BJ (cell line): ENCODE results near the gene PRKCZ. TPM values are rescaled to one million over a fixed set of nuclear protein-coding genes. Genes with fewer than 3 reads are reported as not detected.

Experiments used
- CTCF ChIA-PET: fragments of 350-600 bp; formaldehyde crosslinking; extraction: SDS; loops from one replicate; lab custom pipeline; 2021; ENCODE audit warnings: antibody characterized with exemption, inconsistent platforms; lab: Yijun Ruan, JAX
- POLR2A ChIA-PET: fragments of 300-600 bp; sonication (Branson Sonifier 250); formaldehyde crosslinking; extraction: SDS; loops from one replicate; lab custom pipeline; 2021; ENCODE audit warnings: antibody characterized with exemption; lab: Charles Lee
- DNase-seq: peaks from one replicate; pipeline ENCODE4 v3.0.0-alpha.2; 2011; ENCODE audit warnings: low read depth
- H3K27me3 ChIP-seq: 2 replicates; pipeline ENCODE4 v1.6.0; 2011; ENCODE audit warnings: low read length; ENCODE audit not compliant: control insufficient read depth, insufficient read depth
- H3K36me3 ChIP-seq: 2 replicates; pipeline ENCODE4 v1.5.1; 2011; ENCODE audit warnings: low read length; ENCODE audit not compliant: control insufficient read depth, insufficient read depth
- H3K4me3 ChIP-seq: 2 replicates; pipeline ENCODE4 v1.5.1; 2011; ENCODE audit warnings: low read depth, mild to moderate bottlenecking, control low read depth, low read length
- CTCF ChIP-seq: IDR thresholded peaks from 2 replicates; pipeline ENCODE4 v1.5.1; 2011; ENCODE audit warnings: low read depth, mild to moderate bottlenecking, control low read depth, inconsistent platforms, low read length, moderate library complexity; ENCODE audit not compliant: insufficient read depth
- polyA plus RNA-seq: library from polyadenylated mRNA; depleted of rRNA; stranded (reverse); fragments of >200 nt; gene quantifications from 2 replicates; pipeline ENCODE4 v1.2.3, GENCODE V29; 2011

The PRKCZ gene
- polyA plus RNA-seq, 1 experiment = 2.3 TPM

- no peaks in the 10 kb centered on the region for H3K36me3 ChIP-seq
- DNase-seq = no peak
- no peak overlapping the region for H3K4me3 ChIP-seq
- no peak for TF ChIP-seq CTCF
- ChIA-PET CTCF (no interaction called here), POLR2A (interaction anchor here (0.6 kb wide), 1 partner anchor 11 kb away, joined by 4 read pairs; no protein-coding TSS in a partner anchor)
- no peaks in the 10 kb centered on the region for H3K27me3 ChIP-seq
These were observed 165.1 kb downstream of the PRKCZ start for GRCh38 chr1:2215329-2215728.

GRCh38 chr1:2215909-2216766 is 165.9 kb downstream of the PRKCZ start:
- no peaks in the 10 kb centered on the region for H3K36me3 ChIP-seq
- POLR2A ChIA-PET = no interaction called here
- CTCF ChIA-PET = no interaction called here
- no peak for TF ChIP-seq CTCF
- H3K4me3 ChIP-seq = no peak overlapping the region
- H3K27me3 ChIP-seq = peaks cover 1% of the 10 kb centered on the region; the same call in 1 of the 2 replicates
- no peak for DNase-seq

GRCh38 chr1:2216767-2217058 is 166.5 kb downstream of the PRKCZ start:
- DNase-seq = no peak
- peaks cover 1% of the 10 kb centered on the region; the same call in 1 of the 2 replicates for H3K27me3 ChIP-seq
- TF ChIP-seq CTCF = no peak
- H3K4me3 ChIP-seq = no peak overlapping the region
- POLR2A ChIA-PET = no interaction called here
- CTCF ChIA-PET = interaction anchor here (0.8 kb wide), 1 partner anchor 22 kb away, joined by 3 read pairs; the partner anchor contains the start of gene FAAP20
- no peaks in the 10 kb centered on the region for H3K36me3 ChIP-seq

- Histone ChIP-seq H3K4me3 (no peak overlapping the region), H3K36me3 (no peaks in the 10 kb centered on the region), H3K27me3 (peaks cover 1% of the 10 kb centered on the region; the same call in 1 of the 2 replicates)
- ChIA-PET CTCF (no interaction called here), POLR2A (no interaction called here)
- TF ChIP-seq CTCF = no peak
- DNase-seq = no peak
These were observed 171.1 kb downstream of the PRKCZ start for GRCh38 chr1:2221271-2221670.

- ChIA-PET POLR2A (no interaction called here), CTCF (interaction anchor here (1.0 to 2.4 kb wide), 4 partner anchors 11 to 158 kb away, joined by 3 to 12 read pairs (median 6); partner anchors contain the start of gene FAAP20)
- Histone ChIP-seq H3K27me3 (peaks cover 1% of the 10 kb centered on the region; the same call in 1 of the 2 replicates), H3K36me3 (peaks cover 1% of the 10 kb centered on the region; the same call in 1 of the 2 replicates), H3K4me3 (no peak overlapping the region)
- no peak for TF ChIP-seq CTCF
- no peak for DNase-seq
These were observed 174.0 kb downstream of the PRKCZ start for GRCh38 chr1:2224170-2224584.
